Mammary epithelial cell (primary cell): Measurements from ENCODE around the gene RCAN1.

Experiments used
- CTCF ChIP-seq, 2 donors: IDR thresholded peaks in 1 of 2; conservative IDR thresholded peaks in 1 of 2; 2 replicates each; pipeline ENCODE4 v1.5.1; 2011 to 2012; ENCODE audit warnings: inconsistent platforms in 2 of 2, low read length in 2 of 2, mild to moderate bottlenecking in 2 of 2, control low read depth in 1 of 2, low read depth in 1 of 2; ENCODE audit not compliant: insufficient read depth in 1 of 2; ENCODE audit errors: extremely low read depth in 1 of 2
- EZH2 ChIP-seq: IDR thresholded peaks from 2 replicates; pipeline ENCODE4 v1.6.1; 2012; ENCODE audit warnings: low read length, inconsistent platforms, borderline replicate concordance

GRCh38 chr21:34543017-34543416 is 71.9 kb downstream of the RCAN1 start:
- TF ChIP-seq CTCF (conservative IDR thresholded peaks at IDR 0.05 in 1 of 2, IDR thresholded peaks at IDR 0.05 in 1 of 2; ENCODE audit: extremely low read depth in 1 of 2, insufficient read depth in 1 of 2, low read depth in 1 of 2, low read length in 2 of 2), result no peak
- TF ChIP-seq EZH2, result no peak
